ENCODE data around the gene IGSF11.

- TF ChIP-seq CTCF (IDR thresholded peaks at IDR 0.05; ENCODE audit: insufficient read depth, low read depth, low read length) (no peak), EZH2 (IDR thresholded peaks at IDR 0.05; ENCODE audit: insufficient read depth, low read length) (no peak)
Measured at GRCh38 chr3:118907909-118908308, 126.7 kb downstream of the IGSF11 start.
